Measurements from ENCODE around the gene PPIA. TPM values are rescaled to one million over a fixed set of nuclear protein-coding genes. Genes with fewer than 3 reads are reported as not detected.

The PPIA gene
- total and polyA plus RNA-seq, 4 donors = 1,416 to 5,113 (median 2,465) TPM

DNA sequence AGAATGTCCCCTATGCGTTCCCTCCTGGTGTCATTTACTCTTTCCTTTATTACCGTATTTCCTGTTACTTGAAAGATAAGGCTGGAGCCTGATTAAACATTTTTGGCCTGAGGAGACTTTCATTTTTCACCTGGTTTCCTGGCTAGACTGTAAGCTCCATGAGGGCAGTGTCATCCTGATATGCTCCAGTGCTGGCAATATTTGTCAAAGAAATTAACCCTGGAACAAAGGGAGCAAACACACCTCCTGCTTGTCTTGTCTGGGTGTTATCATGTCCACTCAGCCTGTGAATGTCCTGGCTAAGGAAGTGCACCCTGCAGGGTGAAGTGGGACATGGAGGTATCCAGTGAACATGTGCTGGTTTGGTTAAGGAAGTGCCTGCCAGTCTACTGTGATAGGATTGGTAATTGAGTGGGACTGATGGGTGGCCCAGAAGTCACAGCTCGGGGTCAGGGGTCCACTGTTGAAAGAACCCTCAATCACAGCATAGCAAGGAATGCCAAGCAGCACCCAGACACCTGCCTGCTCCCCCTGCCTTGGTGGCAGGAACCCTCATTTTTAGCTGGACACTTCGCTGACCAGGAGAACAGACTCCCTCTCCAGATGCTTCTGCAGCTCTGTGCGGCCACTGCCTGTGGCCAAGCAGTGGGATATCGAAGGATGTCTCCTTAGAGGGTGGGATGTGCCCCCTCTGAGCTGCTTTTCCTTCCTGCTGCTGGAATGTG lies 20.9 kb upstream of the PPIA start:
- TF ChIP-seq, protein P1, sequence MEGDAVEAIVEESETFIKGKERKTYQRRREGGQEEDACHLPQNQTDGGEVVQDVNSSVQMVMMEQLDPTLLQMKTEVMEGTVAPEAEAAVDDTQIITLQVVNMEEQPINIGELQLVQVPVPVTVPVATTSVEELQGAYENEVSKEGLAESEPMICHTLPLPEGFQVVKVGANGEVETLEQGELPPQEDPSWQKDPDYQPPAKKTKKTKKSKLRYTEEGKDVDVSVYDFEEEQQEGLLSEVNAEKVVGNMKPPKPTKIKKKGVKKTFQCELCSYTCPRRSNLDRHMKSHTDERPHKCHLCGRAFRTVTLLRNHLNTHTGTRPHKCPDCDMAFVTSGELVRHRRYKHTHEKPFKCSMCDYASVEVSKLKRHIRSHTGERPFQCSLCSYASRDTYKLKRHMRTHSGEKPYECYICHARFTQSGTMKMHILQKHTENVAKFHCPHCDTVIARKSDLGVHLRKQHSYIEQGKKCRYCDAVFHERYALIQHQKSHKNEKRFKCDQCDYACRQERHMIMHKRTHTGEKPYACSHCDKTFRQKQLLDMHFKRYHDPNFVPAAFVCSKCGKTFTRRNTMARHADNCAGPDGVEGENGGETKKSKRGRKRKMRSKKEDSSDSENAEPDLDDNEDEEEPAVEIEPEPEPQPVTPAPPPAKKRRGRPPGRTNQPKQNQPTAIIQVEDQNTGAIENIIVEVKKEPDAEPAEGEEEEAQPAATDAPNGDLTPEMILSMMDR (IDR thresholded peaks at IDR 0.05; ENCODE audit: control extremely low read depth, extremely low read depth) = no peak
- no peaks in the 10 kb centered on the region for H3K9me3 ChIP-seq (ENCODE audit: control insufficient read depth in 4 of 4, insufficient read depth in 3 of 4, low read length in 3 of 4)
- H3K9ac ChIP-seq (ENCODE audit: insufficient read depth in 1 of 2, low read length in 2 of 2) = no peak overlapping the region
- no peak for DNase-seq
- no peak overlapping the region for H3K27ac ChIP-seq (ENCODE audit: low read depth in 1 of 2, low read length in 1 of 2)
- no peaks in the 10 kb centered on the region for H3K4me1 ChIP-seq (ENCODE audit: control insufficient read depth in 5 of 5, insufficient read depth in 5 of 5, low read length in 5 of 5)
- 83 to 87% methylated on average over 6 of the region's 6 CpGs for WGBS, 2 donors
- no peaks in the 10 kb centered on the region for H3K27me3 ChIP-seq (ENCODE audit: control insufficient read depth in 3 of 3, insufficient read depth in 3 of 3, low read length in 2 of 3)
- H3K36me3 ChIP-seq (ENCODE audit: control insufficient read depth in 4 of 4, insufficient read depth in 4 of 4, low read length in 4 of 4) = no peaks in the 10 kb centered on the region
- ATAC-seq (ENCODE audit: insufficient read depth, low FRiP score) = no peak
- H3K4me3 ChIP-seq = no peak overlapping the region

DNA sequence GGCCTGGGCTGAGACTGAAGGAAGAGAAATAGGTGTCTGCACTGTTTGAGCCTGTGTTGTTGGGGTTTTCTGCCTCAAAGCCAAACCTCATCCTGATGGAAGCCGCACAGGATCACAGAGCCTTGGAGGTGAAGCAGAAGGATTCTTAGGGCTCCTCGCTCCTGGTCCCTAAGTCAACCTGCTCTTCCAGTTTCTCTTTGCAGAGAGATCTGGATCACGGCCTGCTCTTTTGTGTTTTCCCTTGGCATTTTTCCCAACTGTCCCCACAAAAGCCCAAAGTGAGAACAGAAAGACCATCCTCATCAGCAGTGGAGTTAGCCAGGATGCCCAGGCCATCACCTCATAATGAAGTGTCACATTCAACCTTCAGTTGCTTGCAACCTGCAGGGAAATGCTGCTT lies 20.3 kb upstream of the PPIA start:
- no peak overlapping the region for H3K4me3 ChIP-seq
- no peaks in the 10 kb centered on the region for H3K27me3 ChIP-seq (ENCODE audit: control insufficient read depth in 3 of 3, insufficient read depth in 3 of 3, low read length in 2 of 3)
- H3K27ac ChIP-seq (ENCODE audit: low read depth in 1 of 2, low read length in 1 of 2) = no peak overlapping the region
- no peaks in the 10 kb centered on the region for H3K4me1 ChIP-seq (ENCODE audit: control insufficient read depth in 5 of 5, insufficient read depth in 5 of 5, low read length in 5 of 5)
- 73 to 84% methylated on average over 3 of the region's 3 CpGs for WGBS, 2 donors
- no peaks in the 10 kb centered on the region for H3K9me3 ChIP-seq (ENCODE audit: control insufficient read depth in 4 of 4, insufficient read depth in 3 of 4, low read length in 3 of 4)
- ATAC-seq (ENCODE audit: insufficient read depth, low FRiP score) (no peak), DNase-seq (no peak)
- H3K9ac ChIP-seq (ENCODE audit: insufficient read depth in 1 of 2, low read length in 2 of 2) = no peak overlapping the region
- TF ChIP-seq, protein P1 (IDR thresholded peaks at IDR 0.05; ENCODE audit: control extremely low read depth, extremely low read depth) = no peak
- H3K36me3 ChIP-seq (ENCODE audit: control insufficient read depth in 4 of 4, insufficient read depth in 4 of 4, low read length in 4 of 4) = no peaks in the 10 kb centered on the region

DNA sequence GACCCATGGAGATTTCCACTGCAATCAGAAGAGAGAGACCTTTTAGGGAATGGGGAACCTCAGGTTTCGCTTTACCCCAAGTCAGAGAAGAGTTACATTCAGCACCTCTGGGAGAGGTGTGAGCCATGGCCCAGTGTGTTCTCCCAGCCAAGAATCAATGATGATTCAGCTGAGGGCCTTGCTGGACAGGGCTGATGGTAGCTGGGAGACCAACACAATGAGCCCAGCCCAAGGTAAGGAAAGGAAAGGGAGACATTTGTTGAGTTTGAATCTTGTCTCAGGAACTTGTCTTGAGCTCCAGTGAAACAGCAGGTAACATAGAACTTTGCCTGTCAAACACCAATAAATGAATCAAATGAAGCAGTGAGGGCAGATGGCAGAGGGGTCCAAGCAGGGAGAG lies 14.0 kb upstream of the PPIA start:
- Histone ChIP-seq H3K9ac (ENCODE audit: insufficient read depth in 1 of 2, low read length in 2 of 2) (no peak overlapping the region), H3K27me3 (ENCODE audit: control insufficient read depth in 3 of 3, insufficient read depth in 3 of 3, low read length in 2 of 3) (no peaks in the 10 kb centered on the region), H3K36me3 (ENCODE audit: control insufficient read depth in 4 of 4, insufficient read depth in 4 of 4, low read length in 4 of 4) (no peaks in the 10 kb centered on the region), H3K9me3 (ENCODE audit: control insufficient read depth in 4 of 4, insufficient read depth in 3 of 4, low read length in 3 of 4) (peaks cover 0 to 6% (median 3%) of the 10 kb centered on the region in 4 donors), H3K4me3 (no peak overlapping the region), H3K4me1 (ENCODE audit: control insufficient read depth in 5 of 5, insufficient read depth in 5 of 5, low read length in 5 of 5) (no peaks in the 10 kb centered on the region), H3K27ac (ENCODE audit: low read depth in 1 of 2, low read length in 1 of 2) (no peak overlapping the region)
- DNase-seq = no peak
- TF ChIP-seq, protein P1 (IDR thresholded peaks at IDR 0.05; ENCODE audit: control extremely low read depth, extremely low read depth) = no peak
- no peak for ATAC-seq (ENCODE audit: insufficient read depth, low FRiP score)
- 98 to 100% methylated on average over 1 of the region's 1 CpG for WGBS, 2 donors

DNA sequence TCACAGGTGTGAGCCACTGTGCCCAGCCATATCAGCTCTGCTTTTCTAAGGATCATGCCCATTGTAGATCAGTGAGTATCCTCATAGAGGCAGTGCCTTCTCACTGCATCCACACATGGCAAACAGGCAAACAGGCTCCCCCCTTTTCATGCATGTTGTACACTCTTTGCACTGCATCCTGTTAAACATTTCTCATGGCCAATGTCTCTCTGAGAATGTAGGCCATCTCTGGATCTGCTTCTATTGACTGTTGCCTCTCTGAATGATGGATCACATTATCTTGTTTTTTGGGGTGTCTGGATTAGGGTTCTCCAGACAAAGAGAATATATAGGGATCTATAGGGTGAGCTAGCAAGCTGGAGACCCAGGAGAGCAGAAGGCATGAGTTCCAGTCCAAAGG lies 13.1 kb upstream of the PPIA start:
- no peak overlapping the region for H3K27ac ChIP-seq (ENCODE audit: low read depth in 1 of 2, low read length in 1 of 2)
- H3K4me3 ChIP-seq = no peak overlapping the region
- H3K9me3 ChIP-seq (ENCODE audit: control insufficient read depth in 4 of 4, insufficient read depth in 3 of 4, low read length in 3 of 4) = peaks cover 0 to 6% (median 3%) of the 10 kb centered on the region in 4 donors
- H3K4me1 ChIP-seq (ENCODE audit: control insufficient read depth in 5 of 5, insufficient read depth in 5 of 5, low read length in 5 of 5) = no peaks in the 10 kb centered on the region
- no peaks in the 10 kb centered on the region for H3K36me3 ChIP-seq (ENCODE audit: control insufficient read depth in 4 of 4, insufficient read depth in 4 of 4, low read length in 4 of 4)
- DNase-seq (no peak), ATAC-seq (ENCODE audit: insufficient read depth, low FRiP score) (no peak)
- H3K9ac ChIP-seq (ENCODE audit: insufficient read depth in 1 of 2, low read length in 2 of 2) = no peak overlapping the region
- TF ChIP-seq, protein P1 (IDR thresholded peaks at IDR 0.05; ENCODE audit: control extremely low read depth, extremely low read depth) = no peak
- no peaks in the 10 kb centered on the region for H3K27me3 ChIP-seq (ENCODE audit: control insufficient read depth in 3 of 3, insufficient read depth in 3 of 3, low read length in 2 of 3)

All from lung (tissue), 12 donors.